GM19463 (cell line): Measurements from ENCODE around the gene SLC25A33.
"Not testable (repeated sequence)": the region's sequence is repeated elsewhere in the genome, so short reads cannot be mapped to it uniquely, and the experiment has no call there.

Experiments
- ATAC-seq: cut with Tn5 transposase; IDR thresholded peaks from one replicate; pipeline ENCODE4 v1.9.1; 2021; ENCODE audit warnings: mild to moderate bottlenecking, moderate library complexity; ENCODE audit not compliant: unreplicated experiment

The SLC25A33 gene, protein sequence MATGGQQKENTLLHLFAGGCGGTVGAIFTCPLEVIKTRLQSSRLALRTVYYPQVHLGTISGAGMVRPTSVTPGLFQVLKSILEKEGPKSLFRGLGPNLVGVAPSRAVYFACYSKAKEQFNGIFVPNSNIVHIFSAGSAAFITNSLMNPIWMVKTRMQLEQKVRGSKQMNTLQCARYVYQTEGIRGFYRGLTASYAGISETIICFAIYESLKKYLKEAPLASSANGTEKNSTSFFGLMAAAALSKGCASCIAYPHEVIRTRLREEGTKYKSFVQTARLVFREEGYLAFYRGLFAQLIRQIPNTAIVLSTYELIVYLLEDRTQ

DNA sequence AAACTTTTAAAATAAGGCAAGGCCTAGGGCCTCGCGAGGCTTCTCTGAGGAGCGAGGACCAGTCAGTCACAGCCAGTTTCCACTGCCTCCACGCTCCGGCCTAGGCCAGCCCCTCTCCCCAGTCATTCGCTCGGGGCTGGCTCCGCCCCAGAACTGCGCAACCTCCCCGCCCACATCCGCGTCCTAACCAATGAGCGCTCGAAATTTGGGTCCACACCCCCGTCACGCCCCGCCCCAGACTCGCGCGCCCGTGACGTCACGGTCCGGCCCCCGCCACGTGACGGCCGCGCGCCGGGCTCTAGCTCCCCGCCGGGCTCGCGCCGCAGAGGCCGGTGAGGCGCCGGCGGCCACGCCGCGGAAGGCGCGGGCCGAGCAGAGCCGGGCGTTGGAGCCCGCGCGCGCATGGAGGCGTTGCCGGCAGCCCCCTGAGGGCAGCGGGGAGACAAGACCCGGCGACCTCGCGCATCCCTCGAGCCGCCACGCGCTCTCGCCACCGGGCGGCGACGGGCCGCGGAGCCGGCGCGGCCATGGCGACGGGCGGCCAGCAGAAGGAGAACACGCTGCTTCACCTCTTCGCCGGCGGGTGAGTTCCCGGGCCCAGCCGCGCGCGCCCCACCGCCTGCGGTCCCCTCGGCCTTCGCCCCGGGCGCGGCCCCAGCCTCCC lies at the start of gene SLC25A33:
TSS of gene SLC25A33 (plus strand) at position 301 of the 664 bp plus-strand sequence. CDS start at position 528, 227 bp downstream.
- ATAC-seq, result peak; percentile 95

DNA sequence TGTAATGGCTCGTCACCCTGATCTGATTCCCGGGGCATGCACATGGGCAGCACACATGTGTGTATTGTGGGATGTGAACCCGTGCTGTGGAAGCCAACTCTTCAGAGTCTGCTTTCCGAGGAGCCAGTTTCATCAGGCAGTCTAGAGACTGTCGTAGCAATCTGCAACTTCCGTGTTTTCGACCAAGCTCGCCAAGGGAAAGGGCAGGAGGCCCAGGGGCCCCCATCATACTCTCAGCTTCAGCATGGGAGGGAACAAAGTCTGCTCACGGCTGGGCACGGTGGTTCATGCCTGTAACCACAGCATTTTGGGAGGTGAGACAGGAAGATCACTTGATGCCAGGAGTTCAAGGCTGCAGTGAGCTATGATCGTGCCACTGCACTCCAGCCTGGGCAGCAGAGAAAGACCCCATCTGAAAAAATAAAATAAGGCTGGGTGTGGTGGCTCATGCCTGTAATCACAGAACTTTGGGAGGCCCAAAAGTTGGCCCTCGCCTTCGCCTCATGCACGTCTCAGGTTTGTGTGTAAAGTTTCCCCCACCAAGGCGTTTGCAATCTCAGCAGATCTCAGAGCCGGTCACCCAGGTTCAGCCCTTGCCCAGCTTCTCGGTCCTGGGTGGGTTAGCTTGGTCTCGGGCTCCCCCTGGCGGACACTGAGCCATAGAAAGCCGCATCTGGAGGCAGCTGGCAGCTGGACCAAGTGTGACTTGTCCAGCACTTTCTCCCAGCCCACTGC lies 48.5 kb upstream of the SLC25A33 start:
- ATAC-seq, result no peak

DNA sequence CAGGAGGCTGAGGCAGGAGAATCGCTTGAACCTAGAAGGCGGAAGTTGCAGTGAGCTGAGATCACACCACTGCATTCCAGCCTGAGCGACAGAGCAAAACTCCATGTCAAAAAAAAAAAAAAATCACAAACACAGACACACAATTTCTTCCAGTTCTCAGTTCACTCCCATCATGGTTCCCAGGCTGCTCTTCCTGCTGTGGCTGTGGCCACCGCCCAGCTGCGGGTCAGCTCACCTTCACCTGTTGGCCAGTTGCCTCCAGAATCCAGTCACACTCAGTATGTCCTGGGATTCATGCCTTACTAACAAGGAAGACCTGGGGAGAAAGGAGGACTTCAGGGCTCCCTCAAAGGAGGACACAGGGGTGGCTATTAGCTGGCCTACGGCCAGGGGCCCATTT lies 45.9 kb upstream of the SLC25A33 start:
- ATAC-seq, result no peak

DNA sequence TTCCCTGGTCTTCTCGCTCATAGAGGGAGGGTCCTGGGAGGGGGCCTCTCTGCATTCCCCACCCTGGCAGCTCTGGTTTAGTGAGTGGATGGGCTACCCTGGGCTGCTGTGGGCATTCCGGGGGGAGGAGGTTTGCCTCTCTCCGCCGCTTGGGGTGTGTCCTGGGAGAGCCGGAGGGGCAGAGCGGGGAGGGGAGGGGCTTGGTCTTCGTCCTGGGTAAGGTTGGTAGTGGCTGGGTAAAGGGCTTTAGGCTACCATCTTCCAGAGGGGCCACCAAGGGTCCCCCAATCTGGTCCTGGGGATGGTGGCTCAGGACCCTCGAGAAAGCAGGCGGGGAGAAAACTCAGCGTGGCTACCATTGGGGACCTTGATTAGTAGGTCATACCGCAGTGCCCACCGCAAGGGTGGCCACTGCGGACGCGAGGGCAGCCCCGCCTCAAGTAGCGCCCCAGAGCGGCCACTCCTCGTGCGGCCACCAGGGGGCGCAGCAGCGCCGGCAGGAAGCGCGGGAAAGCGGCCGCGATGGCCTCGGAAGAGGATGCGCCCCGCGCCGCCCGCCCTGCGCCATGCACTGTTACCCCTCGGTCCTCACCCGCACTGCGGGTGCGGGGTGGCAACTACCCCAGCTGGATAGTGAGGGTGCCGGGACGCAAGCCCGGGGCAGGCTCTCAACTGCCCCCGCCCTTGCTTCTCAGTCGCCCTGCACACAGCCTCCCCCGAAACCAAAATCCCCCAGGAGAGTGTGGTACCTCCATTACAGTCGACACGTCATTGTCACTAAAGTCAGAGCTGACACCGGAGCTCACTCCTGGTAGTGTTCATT lies 44.1 kb upstream of the SLC25A33 start:
- ATAC-seq, result no peak

DNA sequence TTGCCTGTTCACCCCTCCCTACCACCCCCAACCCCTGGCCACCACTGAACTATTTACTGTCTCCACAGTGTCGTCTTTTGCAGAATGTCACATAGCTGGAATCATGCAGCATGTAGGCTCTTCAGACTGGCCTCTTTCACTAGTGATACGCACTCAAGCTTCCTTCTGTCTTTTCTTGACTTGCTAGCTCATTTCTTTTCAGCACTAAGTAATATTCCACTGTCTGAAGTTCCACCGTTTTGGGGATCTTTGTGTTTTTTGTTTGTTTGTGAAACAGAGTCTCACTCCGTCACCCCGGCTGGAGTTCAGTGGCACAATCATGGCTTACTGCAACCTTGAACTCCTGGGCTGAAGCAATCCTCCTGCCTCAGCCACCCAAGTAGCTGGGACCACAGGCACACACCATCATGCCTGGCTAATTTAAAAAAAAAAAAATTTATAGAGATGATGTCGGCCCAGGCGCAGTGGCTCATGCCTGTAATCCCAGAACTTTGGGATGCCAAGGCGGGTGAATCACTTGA lies 43.4 kb upstream of the SLC25A33 start:
- ATAC-seq, result no peak

DNA sequence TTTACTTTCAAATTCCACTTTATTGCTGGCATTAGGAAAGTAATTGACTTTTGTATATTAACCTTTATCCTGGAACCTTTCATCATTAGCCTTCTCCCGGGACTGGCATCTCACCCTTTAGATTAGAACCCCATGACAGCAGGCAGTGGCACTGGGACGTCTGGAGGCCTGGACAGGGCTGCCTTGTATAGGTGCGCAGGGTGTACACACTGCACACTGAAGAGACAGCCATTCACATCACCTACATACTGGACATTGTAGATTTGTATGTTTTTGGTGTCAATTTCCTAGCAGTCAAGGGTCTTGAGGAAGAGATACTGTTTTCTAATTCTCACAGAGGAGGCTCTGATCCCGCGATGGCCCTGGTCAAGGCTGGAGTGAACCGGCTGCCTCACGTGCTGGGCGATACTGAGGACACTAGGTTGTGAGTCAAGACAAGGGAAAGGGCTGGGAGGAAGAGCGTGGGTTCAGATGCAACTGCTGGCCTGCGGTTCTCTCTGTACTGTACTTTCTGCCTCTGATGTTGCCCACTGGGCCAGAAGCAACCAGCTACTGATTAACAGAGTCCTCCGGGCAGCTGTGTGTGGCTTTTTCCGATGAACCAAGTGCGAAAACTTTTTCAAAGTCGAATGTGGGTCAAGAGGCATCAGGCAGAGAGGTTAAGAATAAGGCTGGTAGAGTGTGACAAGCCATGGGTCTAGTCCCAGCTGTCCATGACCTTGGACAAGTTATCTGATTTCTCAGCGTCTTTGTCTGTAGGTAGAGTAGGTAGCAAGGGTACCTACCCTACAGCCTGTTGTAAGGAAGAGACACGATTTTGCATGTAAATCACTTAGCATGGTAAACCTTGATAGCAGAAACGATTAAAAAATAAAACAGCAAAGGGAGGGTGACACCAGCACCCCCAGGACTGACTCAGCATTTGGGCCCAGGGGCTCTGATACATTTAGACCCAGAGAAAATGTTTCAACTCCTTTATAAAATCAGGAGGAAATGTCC lies 38.2 kb upstream of the SLC25A33 start:
- no peak for ATAC-seq

DNA sequence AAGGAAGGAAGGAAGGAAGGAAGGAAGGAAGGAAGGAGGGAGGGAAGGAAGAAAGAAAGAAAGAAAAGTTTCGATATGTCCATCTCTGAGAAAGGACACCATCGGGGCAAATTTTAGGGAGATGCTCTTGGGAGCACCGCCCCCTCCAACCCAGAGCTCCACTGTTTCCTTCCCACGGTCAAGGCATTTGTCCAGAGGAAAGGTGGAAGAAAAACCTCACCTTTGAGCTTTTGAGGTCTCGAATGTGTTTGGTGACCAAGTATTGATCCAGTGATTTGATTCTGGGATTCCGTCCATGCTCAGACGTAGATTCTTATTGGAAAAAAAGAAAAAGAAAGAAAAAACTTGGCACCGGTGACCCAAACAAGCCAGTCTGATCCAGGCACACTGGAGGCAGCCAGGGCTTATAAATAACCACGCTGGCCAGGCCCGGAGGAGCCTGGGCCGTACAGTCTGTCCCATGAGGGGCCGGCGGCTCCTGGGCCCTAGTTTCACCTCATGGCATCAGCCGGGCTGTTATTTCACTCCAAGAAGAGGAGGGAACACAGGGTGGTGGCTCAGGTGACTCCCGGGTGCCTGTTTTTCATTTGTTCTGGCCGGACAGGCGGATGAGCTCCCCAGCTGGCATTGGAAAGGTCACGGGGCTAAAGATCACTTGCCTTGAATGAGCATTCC lies 36.1 kb upstream of the SLC25A33 start:
- no peak for ATAC-seq

DNA sequence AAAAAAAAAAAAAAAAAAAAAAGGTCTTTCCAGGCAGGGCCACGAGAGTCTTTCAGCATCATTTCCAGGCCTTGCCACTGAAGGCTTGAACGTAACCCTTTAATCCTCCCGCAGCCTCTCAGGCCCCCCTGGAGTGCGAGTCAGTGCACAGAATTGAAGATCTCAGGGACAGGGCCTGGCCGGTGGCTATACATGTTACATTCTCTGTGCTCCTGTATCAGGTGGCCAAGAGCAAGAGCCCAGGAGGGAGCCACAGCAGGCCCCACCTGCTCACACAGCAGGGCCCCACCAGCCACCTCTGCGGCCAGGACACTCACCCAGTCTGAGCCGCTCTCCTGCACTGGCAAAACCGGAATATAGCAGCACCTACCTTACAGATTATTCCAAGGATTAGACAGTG lies 34.1 kb upstream of the SLC25A33 start:
- no peak for ATAC-seq

DNA sequence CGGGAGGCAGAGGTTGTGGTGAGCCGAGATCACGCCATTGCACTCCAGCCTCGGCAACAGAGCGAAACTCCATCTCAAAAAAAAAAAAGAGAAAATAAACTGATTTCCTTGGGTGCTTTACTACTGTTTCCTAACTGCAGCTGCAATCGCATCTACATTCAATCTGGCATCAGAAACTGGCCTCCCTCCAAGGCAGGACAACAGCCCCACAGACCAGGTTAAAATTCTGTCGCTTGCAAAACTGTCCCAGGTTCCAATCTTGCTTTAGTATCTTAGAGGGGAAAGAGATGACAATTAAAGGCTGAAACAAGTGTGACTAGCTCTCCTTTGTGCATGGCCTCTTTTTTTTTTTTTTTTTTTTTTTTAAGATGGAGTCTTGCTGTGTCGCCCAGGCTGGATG lies 32.4 kb upstream of the SLC25A33 start:
- ATAC-seq, result no peak

DNA sequence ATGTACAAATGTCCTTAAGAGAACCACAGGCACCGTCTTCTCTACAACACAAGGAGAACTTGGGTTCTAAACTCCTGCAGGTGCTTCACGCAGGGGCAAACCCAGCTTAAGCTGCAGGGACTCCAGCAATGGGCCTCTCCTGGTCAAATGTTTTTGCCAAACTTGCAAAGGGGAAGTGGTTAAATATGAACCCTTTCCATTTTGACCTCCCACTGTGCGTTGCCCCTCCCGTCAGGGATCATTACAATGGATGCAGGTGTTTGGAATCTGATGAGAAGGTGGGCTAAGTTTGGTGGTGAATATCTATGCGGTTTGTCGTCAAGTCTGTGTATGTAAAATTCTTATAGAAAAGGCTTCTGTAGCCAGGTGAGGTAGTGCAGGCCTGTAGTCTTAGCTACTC lies 29.1 kb upstream of the SLC25A33 start:
- ATAC-seq, result no peak

DNA sequence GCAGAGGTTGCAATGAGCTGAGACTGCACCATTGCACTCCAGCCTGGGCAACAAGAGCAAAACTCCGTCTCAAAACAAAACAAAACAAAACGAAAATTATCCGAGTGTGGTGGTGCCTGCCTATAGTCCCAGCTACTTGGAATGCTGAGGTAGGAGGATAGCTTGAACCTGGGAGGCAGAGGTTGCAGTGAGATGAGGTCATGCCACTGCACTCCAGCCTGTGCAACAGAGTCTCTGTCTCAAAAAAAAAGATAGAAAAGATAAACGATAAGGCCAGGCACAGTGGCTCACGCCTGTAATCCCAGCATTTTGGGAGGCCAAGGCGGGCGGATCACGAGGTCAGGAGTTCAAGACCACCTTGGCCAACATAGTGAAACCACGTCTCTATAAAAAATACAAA lies 23.7 kb upstream of the SLC25A33 start:
- ATAC-seq, result not testable (repeated sequence)

DNA sequence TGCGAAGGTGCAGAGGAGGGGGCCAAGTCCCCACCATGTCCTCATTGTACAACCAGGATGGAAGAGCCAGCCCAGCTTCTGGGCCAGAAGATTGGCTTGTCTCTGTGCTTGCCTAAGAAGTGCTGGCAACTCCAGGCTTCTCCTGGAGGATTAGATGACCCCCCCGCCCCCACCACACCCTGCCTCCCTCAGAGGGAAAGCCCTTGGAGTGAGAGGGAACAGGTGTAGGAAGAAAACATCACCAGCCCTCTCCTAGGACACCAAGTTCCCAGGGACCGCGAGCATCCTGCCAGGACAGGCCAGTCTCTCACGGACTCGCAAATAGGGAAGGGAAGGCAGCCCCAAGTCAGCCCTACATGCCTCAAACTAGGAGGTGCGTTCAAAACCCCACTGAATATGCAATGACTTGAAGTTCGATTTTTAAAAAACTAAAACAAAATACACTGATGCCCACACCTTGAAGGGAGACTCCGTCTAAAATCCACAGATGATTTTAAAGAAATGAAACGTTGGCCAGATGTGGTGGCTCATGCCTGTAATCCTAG lies 20.7 kb upstream of the SLC25A33 start:
- ATAC-seq, result no peak

DNA sequence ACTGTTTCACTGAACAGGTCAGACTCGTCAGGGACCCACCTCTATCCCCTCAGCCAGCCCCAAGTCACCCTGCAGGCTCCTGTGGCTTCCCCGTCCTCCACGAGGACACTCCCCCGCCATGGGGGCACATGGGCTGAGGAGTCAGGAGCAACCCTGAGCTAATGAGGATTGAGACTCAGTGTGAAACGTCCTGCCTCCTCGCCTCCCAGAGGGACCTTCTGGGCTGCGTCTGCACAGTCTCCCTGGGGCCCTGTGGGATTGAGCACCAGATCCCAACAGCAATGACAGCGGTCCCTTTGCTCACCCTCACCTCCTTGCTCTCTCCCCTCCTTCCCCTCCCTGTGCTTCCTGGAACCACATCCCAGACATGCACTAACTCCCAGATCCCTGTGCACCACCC lies 18.9 kb upstream of the SLC25A33 start:
- no peak for ATAC-seq

DNA sequence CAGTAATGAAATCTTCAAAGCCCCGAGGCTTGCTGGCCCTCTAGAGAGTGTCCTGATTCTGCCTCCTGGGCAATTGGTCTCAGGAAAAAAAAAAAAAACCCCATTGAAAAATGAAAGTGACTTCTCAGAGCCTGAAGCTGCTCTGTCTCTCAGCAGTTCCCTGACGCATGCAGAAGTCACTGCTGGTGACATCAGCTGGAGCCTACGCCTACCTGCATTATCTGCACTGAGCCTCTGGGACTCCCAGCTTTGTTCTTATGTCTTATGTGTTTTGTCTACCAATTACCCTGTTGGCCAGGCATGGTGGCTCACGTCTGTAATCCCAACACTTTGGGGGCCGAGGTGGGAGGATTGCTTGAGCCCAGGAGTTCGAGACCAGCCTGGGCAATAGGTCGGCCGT lies 10.1 kb upstream of the SLC25A33 start:
- ATAC-seq, result no peak

DNA sequence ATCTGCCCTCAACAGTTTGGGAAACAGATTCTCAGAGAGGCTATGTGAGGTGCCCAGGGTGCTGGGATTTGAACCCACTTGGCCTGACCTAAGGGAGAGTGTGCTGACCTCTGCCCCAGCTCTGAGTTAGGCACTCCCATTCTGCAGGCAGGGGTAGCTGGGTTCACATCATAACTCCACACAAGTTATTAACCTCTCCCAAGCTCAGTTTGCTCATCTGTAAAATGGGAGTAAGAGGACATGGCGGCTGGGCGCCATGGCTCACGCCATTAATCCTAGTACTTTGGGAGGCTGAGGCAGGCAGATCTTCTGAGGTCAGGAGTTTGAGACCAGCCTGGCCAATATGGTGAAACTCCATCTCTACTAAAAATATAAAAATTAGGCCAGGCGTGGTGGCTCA lies 8.9 kb upstream of the SLC25A33 start:
- no peak for ATAC-seq

DNA sequence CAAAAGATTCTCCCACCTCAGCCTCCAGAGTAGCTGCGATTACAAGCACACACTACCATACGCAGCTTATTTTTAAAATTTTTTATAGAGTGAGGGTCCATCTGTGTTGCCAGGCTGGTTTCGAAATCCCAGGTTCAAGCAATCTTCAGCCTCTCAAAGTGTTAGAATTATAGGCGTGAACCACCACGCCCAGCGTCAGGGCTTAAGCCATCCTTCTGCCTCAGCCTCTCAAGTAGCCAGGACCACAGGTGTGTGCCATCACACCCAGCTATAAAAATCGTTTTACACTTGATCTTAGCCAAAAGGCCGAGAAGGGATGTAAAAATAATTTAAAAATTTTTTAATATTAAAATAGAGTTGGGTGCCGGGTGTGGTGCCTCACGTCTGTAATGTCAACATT lies 4.3 kb upstream of the SLC25A33 start:
- ATAC-seq, result no peak

DNA sequence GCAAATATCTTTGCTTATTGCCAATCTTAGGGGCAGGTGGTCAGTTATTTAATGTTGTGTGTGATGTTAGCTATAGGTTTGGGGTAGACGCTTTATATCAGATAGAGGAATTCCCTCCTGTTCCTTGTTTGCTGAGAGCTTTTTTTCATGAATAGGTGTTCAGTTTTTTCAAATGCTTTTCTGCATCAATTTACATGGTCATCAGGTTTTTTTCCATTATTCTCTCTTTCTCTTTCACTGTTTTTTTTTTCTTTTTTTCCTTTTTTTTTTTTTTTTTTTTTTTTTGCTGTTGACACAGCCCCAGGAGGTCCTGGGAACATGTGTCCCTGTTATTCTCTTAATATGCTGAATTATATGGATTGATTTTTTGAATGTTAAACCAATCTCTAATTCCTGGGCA lies 3.0 kb upstream of the SLC25A33 start:
- ATAC-seq, result no peak

DNA sequence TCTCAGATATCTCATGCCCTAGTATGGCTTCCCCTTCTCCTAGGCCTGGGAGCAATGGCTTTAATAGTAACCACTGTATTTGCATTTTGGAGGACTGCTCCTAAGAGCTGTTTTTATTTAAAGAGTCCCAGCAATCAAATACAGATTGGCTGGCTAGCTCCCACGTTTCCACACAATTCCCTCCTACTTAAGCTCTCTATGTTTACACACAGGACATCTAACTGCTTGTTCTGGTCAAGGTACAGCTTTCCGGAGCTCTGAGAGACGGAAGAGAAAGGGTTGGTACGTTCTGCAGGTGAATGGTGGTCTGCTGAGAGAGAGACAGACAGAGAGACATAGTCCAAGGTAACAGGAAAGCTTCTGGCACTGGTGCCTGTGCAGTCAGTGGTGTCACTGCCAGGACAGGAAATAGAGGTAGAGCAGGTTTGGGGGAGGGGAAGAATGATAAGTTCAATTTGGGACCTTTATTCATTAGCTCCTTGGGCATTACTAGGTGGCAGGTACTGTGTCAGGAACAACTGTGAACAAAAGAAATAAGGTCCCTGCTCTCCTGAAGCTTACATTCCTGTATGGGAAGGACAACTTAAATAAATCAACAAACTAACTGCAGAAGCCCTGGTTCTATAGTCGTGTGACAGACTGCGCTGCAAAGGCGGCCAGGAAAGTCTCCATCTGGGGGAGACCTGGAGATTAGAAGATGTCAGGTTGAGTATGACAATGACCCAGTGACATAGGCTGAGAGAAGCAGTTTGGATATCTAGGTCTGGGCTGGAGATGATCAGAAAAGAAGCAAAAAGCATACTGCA lies 1.2 kb upstream of the SLC25A33 start:
- no peak for ATAC-seq
